ENCODE data around the gene TM9SF4. TPM values are rescaled to one million over a fixed set of nuclear protein-coding genes. Genes with fewer than 3 reads are reported as not detected.
"Not testable (repeated sequence)": the region's sequence is repeated elsewhere in the genome, so short reads cannot be mapped to it uniquely, and the experiment has no call there.

Gene TM9SF4
- total RNA-seq, 2 donors from 2014 or later, result 57.9 to 58.1 TPM

DNA sequence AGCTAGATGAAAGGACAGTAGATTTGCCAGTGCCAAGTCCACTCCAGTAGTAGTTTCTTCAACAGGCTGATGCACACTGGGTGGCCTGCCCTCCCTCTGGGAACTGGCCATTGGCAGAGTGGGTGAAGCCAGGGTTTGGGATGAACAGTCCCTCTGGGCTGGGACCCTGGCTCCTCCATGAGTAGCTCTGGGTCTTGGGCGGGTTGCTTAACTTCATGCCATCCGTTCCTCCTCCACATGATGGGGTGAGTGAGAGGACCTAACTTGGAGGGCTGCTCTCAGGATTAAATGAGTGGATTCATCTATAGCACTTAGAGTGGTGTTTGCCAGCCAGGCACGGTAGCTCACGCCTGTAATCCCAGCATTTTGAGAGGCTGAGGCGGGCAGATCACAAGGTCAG is 50.8 kb downstream of the TM9SF4 start:
- Mint-ChIP-seq H3K4me1 (ENCODE audit: low read depth in 2 of 2) (peaks cover 5 to 7% of the 10 kb centered on the region in 2 donors), H3K4me3 (no peak overlapping the region), H3K9me3 (no peaks in the 10 kb centered on the region), H3K27me3 (no peaks in the 10 kb centered on the region), H3K36me3 (peaks cover 16% of the 10 kb centered on the region), H3K27ac (no peak overlapping the region)
- ATAC-seq (no peak), DNase-seq (ENCODE audit: low spot score) (no peak)

DNA sequence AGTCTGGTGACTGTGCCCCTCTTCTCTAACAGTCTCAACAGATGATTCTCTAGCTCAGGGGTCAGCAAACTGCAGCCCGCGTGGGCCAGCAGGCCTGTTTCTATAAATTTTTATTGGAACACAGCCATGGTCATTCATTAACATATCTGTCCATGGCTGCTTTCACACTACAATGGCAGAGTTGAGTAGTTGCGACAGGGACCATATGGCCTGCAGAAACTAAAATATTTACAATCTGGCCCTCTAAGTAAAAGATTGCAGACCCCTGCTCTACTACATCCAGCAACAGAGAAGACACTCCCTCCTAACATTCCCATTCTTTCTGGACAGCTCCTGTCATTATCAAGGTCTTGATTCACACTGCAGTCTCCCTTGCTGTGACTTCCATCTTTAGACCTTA is 52.8 kb downstream of the TM9SF4 start:
- H3K27me3 Mint-ChIP-seq, result no peaks in the 10 kb centered on the region
- ATAC-seq (no peak), DNase-seq (ENCODE audit: low spot score) (no peak)
- H3K27ac Mint-ChIP-seq, result no peak overlapping the region
- H3K4me3 Mint-ChIP-seq, result no peak overlapping the region
- peaks cover 17% of the 10 kb centered on the region for H3K36me3 Mint-ChIP-seq
- H3K9me3 Mint-ChIP-seq, result no peaks in the 10 kb centered on the region
- peaks cover 0 to 2% of the 10 kb centered on the region in 2 donors for H3K4me1 Mint-ChIP-seq (ENCODE audit: low read depth in 2 of 2)

DNA sequence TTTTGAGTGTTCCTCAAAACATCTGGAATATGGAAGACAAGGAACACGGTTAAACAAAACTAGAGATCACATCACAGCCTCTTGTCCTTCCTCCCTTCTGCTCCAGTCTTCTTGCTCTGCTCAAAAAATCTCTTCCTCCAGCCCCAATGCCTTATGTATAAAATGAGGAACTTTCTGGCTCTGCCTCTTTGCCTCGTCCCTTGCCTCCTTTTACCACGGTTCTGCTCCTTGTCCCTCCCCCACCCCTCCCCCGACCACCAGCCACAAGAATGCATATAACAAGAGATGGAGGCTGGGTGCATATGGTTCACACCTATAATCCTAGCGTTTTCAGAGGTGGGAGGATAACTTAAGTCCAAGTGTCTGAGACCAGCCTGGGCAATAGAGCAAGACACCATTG is 54.4 kb downstream of the TM9SF4 start:
- no peaks in the 10 kb centered on the region for H3K4me1 Mint-ChIP-seq (ENCODE audit: low read depth in 2 of 2)
- H3K4me3 Mint-ChIP-seq, result no peak overlapping the region
- H3K27ac Mint-ChIP-seq, result peak overlapping the region in 1 of 2 donors; percentile 72
- peaks cover 20% of the 10 kb centered on the region for H3K36me3 Mint-ChIP-seq
- no peaks in the 10 kb centered on the region for H3K9me3 Mint-ChIP-seq
- ATAC-seq (no peak), DNase-seq (ENCODE audit: low spot score) (no peak)
- no peaks in the 10 kb centered on the region for H3K27me3 Mint-ChIP-seq

DNA sequence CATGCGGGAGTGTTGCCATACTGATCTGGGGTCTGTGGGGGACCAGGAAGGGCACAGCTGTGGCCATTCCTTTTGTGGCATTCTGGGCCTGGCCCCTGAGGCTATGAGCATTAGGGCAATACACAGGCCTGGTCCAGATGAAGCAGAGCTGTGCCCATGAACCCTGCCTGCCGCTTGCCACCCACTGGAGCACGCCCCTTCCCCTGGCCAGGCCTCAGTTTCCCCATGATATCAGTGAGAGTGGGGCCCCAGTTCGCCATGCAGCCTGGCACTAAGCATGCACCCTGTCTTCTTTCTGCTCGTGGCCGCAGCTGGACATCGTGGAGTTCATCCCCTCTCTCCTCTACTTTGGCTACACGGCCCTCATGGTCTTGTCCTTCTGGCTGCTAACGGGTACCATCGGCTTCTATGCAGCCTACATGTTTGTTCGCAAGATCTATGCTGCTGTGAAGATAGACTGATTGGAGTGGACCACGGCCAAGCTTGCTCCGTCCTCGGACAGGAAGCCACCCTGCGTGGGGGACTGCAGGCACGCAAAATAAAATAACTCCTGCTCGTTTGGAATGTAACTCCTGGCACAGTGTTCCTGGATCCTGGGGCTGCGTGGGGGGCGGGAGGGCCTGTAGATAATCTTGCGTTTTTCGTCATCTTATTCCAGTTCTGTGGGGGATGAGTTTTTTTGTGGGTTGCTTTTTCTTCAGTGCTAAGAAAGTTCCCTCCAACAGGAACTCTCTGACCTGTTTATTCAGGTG is 55.6 kb downstream of the TM9SF4 start:
- peaks cover 20% of the 10 kb centered on the region for H3K36me3 Mint-ChIP-seq
- H3K4me1 Mint-ChIP-seq (ENCODE audit: low read depth in 2 of 2), result no peaks in the 10 kb centered on the region
- H3K9me3 Mint-ChIP-seq, result no peaks in the 10 kb centered on the region
- no peak overlapping the region for H3K4me3 Mint-ChIP-seq
- H3K27ac Mint-ChIP-seq, result peak overlapping the region in 1 of 2 donors; percentile 72
- DNase-seq (ENCODE audit: low spot score) (no peak), ATAC-seq (no peak)
- H3K27me3 Mint-ChIP-seq, result no peaks in the 10 kb centered on the region

DNA sequence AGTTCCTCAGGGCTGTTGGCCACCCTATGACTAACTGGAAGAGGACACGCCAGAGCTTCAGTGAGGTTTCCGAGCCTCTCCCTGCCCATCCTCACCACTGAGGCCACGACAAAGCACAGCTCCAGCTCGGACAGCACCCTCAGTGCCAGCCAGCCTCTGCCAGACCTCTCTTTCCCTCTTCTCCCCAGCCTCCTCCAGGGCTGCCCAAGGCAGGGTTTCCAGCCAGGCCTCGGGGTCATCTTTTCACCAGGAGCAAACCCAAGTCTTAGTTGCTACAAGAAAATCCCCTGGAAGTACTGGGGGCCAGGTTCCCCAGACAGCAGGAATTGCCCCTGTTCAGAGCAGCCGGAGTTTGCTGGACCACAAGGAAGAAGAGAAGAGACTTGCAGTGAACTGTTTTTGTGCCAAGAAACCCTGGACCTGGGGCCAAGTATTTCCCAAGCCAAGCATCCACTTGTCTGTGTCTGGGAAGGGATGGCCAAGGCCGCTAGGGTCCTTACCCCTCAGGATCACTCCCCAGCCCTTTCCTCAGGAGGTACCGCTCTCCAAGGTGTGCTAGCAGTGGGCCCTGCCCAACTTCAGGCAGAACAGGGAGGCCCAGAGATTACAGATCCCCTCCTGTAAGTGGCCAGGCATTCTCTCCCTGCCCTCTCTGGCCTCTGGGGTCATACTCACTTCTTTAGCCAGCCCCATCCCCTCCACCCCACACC is 56.5 kb downstream of the TM9SF4 start:
- Mint-ChIP-seq H3K27ac (no peak overlapping the region), H3K36me3 (peaks cover 20% of the 10 kb centered on the region), H3K9me3 (no peaks in the 10 kb centered on the region), H3K27me3 (no peaks in the 10 kb centered on the region), H3K4me3 (no peak overlapping the region), H3K4me1 (ENCODE audit: low read depth in 2 of 2) (no peaks in the 10 kb centered on the region)
- DNase-seq (ENCODE audit: low spot score) (no peak), ATAC-seq (no peak)

DNA sequence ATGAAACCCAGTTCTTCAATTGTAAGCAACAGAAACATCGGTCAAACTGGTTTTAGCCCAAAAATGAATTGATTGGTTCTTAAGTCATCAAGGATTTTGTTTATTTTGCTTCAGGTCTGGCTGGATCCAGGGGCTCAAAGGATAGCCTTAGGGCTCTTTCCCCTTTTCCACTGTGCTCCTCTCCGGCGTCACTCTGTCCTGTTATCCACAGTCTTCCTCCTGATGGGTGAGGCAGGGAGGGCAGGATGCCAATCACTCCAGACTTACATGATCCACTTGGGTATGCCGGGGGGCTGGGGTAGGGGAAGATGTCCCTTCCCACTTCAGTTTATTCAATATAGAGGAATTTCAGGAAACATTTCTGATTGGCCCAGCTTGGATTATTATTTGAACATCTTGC is 58.0 kb downstream of the TM9SF4 start:
- no peak overlapping the region for H3K4me3 Mint-ChIP-seq
- no peaks in the 10 kb centered on the region for H3K27me3 Mint-ChIP-seq
- H3K27ac Mint-ChIP-seq, result no peak overlapping the region
- no peak for DNase-seq (ENCODE audit: low spot score)
- peaks cover 7% of the 10 kb centered on the region for H3K36me3 Mint-ChIP-seq
- H3K9me3 Mint-ChIP-seq, result no peaks in the 10 kb centered on the region
- no peak for ATAC-seq
- H3K4me1 Mint-ChIP-seq (ENCODE audit: low read depth in 2 of 2), result no peaks in the 10 kb centered on the region

DNA sequence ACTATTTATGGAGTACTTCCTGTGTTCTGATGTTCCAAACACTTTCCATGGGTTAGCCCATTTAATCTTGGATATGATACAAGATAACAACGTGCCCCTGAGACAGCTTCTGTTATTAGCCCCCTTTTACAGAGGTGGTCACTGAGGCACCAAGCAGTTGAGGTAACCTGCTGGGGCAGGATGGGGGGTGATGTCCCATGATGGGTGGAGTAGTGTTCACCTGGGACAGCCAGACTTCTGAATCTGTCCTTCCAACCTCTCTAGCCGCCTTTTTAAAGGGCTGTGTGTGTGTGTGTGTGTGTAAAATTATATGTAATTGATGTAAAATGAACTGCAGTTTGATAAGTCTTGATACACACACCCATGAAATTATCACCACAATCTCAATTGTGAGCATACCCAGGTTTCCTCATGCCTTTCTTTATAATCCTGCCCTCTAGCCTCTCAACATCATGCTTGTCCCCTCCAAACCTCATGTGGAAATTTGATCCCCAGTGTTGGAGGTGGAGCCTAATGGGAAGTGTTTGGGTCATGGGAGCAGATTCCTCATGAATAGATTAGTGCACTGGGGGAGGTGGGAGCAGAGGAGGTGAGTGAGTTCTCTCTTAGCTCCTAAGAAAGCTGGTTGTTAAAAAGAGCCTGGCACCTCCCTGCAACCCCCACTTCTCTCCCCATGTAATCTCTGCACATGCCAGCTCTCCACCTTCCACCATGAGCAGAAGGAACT is 58.8 kb downstream of the TM9SF4 start:
- no peak overlapping the region for H3K4me3 Mint-ChIP-seq
- H3K27ac Mint-ChIP-seq, result peak overlapping the region in 1 of 2 donors; percentile 54
- H3K36me3 Mint-ChIP-seq, result peaks cover 4% of the 10 kb centered on the region
- DNase-seq (ENCODE audit: low spot score), result no peak
- no peak for ATAC-seq
- H3K4me1 Mint-ChIP-seq (ENCODE audit: low read depth in 2 of 2), result no peaks in the 10 kb centered on the region
- H3K9me3 Mint-ChIP-seq, result no peaks in the 10 kb centered on the region
- no peaks in the 10 kb centered on the region for H3K27me3 Mint-ChIP-seq

DNA sequence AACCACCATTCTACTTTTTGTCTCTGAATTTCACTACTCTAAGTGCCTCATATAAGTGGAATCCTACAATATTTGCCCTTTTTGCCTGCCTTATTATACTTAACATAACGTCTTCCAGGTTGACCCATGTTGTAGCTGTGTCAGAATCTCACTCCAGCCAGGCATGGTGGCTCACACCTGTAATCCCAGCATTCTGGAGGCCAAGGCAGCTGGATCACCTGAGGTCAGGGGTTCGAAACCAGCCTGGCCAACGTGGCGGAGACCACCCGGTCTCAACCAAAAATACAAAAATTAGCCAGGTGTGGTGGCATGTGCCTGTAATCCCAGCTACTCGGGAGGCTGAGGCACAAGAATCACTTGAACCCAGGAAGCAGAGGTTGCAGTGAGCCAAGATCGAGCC is 68.2 kb downstream of the TM9SF4 start:
- H3K27me3 Mint-ChIP-seq; H3K4me1 Mint-ChIP-seq (ENCODE audit: low read depth in 2 of 2); H3K4me3 Mint-ChIP-seq; ATAC-seq; DNase-seq (ENCODE audit: low spot score); H3K36me3 Mint-ChIP-seq; H3K27ac Mint-ChIP-seq; H3K9me3 Mint-ChIP-seq: not testable (repeated sequence)

DNA sequence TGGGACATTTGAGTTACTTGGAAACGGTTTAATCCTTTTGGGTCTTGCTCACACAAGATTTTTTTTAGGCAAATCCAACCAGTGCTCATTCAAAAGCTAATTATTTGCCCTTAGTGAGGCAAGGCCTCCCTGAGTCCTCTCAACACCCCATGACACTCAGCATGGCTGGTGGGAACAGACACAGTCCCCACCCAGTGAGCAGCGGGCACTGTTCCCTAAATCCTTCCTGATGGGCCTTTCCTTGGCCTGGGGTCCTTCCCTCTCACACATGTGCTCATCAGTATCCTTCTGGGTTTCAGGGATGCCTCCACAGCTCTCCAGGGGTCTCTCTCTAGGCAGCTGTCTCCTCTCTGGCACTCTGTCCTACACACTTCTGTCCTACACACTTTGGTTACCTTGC is 70.0 kb downstream of the TM9SF4 start:
- DNase-seq (ENCODE audit: low spot score) (no peak), ATAC-seq (no peak)
- Mint-ChIP-seq H3K36me3 (no peaks in the 10 kb centered on the region), H3K4me3 (no peak overlapping the region), H3K4me1 (ENCODE audit: low read depth in 2 of 2) (peaks cover 0 to 3% of the 10 kb centered on the region in 2 donors), H3K9me3 (no peaks in the 10 kb centered on the region), H3K27ac (no peak overlapping the region), H3K27me3 (no peaks in the 10 kb centered on the region)

DNA sequence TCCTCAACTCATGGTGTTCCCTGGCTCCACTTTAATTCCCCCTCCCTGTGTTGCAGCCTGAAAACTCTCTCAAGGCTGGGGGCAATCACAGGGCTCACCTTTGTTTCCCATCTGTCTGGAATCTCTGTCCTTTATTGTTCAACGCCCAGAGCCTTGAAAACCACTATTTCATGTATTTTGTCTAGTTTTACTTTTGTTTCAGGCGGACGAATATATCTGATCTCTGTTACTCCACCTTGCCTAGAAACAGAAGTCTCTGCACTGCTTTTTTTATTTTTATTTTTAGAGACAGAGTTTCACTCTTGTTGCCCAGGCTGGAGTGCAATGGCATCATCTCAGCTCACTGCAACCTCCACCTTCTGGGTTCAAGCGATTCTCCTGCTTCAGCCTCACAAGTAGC is 70.4 kb downstream of the TM9SF4 start:
- Mint-ChIP-seq H3K36me3 (no peaks in the 10 kb centered on the region), H3K9me3 (no peaks in the 10 kb centered on the region), H3K27me3 (no peaks in the 10 kb centered on the region), H3K4me1 (ENCODE audit: low read depth in 2 of 2) (peaks cover 0 to 3% of the 10 kb centered on the region in 2 donors), H3K4me3 (no peak overlapping the region), H3K27ac (no peak overlapping the region)
- ATAC-seq (no peak), DNase-seq (ENCODE audit: low spot score) (no peak)

DNA sequence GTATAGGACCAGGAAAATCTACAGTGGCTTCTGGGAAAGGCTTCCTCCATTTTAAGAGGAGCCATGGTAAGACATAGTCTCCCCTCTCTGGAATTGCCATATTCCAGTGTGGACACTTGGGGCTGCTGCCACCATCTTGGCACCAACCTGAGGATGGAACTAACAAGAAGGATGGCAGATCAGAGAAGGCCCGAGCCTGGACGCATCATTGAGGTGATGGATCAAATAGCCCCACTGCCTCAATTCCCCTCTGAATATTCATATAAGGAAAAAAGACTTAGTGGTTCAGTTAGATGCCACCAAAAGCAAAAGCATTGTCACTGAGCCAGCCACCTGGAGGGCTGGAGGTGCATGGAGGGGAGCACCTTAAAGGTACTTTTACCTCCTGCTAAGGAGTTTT is 72.1 kb downstream of the TM9SF4 start:
- DNase-seq (ENCODE audit: low spot score) (no peak), ATAC-seq (no peak)
- Mint-ChIP-seq H3K27ac (no peak overlapping the region), H3K9me3 (no peaks in the 10 kb centered on the region), H3K36me3 (no peaks in the 10 kb centered on the region), H3K4me1 (ENCODE audit: low read depth in 2 of 2) (peaks cover 0 to 3% of the 10 kb centered on the region in 2 donors), H3K4me3 (no peak overlapping the region), H3K27me3 (no peaks in the 10 kb centered on the region)

DNA sequence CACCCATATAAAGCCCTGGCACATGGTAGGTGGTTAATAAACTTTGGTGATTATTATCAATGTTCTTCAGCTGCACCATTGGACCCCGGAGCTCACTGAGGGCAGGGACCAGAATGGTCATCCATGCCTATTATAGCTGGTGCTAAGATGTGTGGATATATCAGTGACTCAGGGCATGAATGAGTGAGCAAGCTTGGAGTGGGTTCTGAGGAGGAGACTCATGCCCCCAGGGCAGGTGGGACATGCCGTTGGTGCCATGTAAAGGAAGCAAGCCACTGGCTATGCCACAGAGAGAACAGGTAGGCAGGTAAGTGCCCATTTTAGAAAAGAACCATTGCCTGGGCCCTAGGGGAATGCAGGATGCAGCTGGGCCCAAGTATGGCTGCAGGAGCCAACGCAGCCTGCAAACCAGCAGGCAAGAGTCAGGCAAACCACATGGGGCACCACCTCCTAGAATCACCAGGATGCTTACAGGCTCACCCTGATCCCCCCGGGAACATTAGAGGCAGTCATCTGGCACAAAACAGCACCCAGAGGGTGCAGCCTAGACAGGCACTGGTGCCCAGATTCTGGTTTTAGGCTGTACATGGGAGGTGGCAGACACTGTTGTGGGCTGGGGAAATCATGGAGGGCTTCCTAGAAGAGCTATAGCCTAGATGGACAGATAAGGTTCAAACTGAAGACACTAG is 74.6 kb downstream of the TM9SF4 start:
- H3K27ac Mint-ChIP-seq, result no peak overlapping the region
- H3K4me1 Mint-ChIP-seq (ENCODE audit: low read depth in 2 of 2), result peaks cover 4 to 5% of the 10 kb centered on the region in 2 donors
- no peaks in the 10 kb centered on the region for H3K9me3 Mint-ChIP-seq
- H3K27me3 Mint-ChIP-seq, result no peaks in the 10 kb centered on the region
- DNase-seq (ENCODE audit: low spot score), result no peak
- no peak overlapping the region for H3K4me3 Mint-ChIP-seq
- ATAC-seq, result no peak
- H3K36me3 Mint-ChIP-seq, result no peaks in the 10 kb centered on the region

DNA sequence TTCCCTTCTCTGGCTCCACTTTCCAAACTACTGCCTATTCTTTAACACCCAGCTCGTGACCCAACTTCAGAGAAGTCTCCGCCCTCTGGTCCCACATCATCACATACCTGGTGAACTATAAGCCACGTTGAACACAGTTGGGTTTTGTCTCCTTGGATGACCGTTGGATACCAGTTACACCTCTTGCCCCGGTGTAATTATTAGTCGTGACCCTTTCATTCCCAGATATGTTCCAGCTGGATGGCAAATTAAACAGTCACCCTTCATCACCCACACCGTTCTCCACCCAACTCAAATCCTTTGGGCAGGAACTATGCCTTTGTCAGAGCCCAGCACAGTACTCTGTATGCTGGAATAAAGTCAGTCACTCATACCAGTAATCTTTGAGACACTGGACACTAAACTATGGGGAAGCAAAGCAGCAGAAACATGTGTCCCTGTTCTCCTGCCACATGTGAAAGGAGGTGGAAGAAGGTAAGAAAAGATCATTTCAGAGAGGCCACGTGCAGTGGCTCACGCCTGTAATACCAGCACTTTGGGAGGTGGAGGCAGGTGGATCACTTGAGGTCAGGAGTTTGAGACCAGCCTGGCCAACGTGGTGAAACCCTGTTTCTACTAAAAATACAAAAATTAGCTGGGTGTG is 75.6 kb downstream of the TM9SF4 start:
- H3K9me3 Mint-ChIP-seq, result no peaks in the 10 kb centered on the region
- peaks cover 5 to 7% of the 10 kb centered on the region in 2 donors for H3K4me1 Mint-ChIP-seq (ENCODE audit: low read depth in 2 of 2)
- DNase-seq (ENCODE audit: low spot score) (no peak), ATAC-seq (no peak)
- H3K36me3 Mint-ChIP-seq, result no peaks in the 10 kb centered on the region
- no peaks in the 10 kb centered on the region for H3K27me3 Mint-ChIP-seq
- no peak overlapping the region for H3K4me3 Mint-ChIP-seq
- no peak overlapping the region for H3K27ac Mint-ChIP-seq
